GM23338 (cell line): ENCODE data around the gene AFTPH. TPM values are rescaled to one million over a fixed set of nuclear protein-coding genes. Genes with fewer than 3 reads are reported as not detected.

Experiments
- ATAC-seq: fragments of 200-7000 bp; cut with Tn5 transposase; 3 replicates; pipeline ENCODE4 v1.9.1; 2020
- DNase-seq: peaks from one replicate; pipeline ENCODE4 v3.0.0-alpha.2; 2015; ENCODE audit warnings: low spot score
- H2AFZ ChIP-seq: fragments of 200-600 bp; sonication (generic); 2 replicates; pipeline ENCODE4 v1.8.0; 2016; ENCODE audit warnings: antibody characterized with exemption, mild to moderate bottlenecking, moderate library complexity
- H3F3A ChIP-seq: fragments of 200-600 bp; sonication (generic); replicated peaks from 2 replicates; pipeline ENCODE4 v1.8.0; 2017; ENCODE audit warnings: antibody characterized with exemption, mixed run types, low read depth
- H3K27ac ChIP-seq: fragments of 200-600 bp; sonication (generic); 2 replicates; pipeline ENCODE4 v1.6.1; 2016; ENCODE audit warnings: low read depth
- H3K27me3 ChIP-seq: fragments of 200-600 bp; sonication (generic); 2 replicates; pipeline ENCODE4 v1.8.0; 2016; ENCODE audit warnings: mild to moderate bottlenecking, mixed run types, moderate library complexity; ENCODE audit not compliant: insufficient read depth
- H3K36me3 ChIP-seq: fragments of 200-600 bp; sonication (generic); 2 replicates; pipeline ENCODE4 v1.8.0; 2016; ENCODE audit warnings: mild to moderate bottlenecking; ENCODE audit not compliant: insufficient read depth
- H3K4me1 ChIP-seq: fragments of 200-600 bp; sonication (generic); 2 replicates; pipeline ENCODE4 v1.8.0; 2016; ENCODE audit warnings: mild to moderate bottlenecking, moderate library complexity; ENCODE audit not compliant: insufficient read depth
- H3K4me2 ChIP-seq: fragments of 200-600 bp; sonication (generic); 2 replicates; pipeline ENCODE4 v1.7.1; 2017; ENCODE audit warnings: mixed run types
- H3K4me3 ChIP-seq: fragments of 200-600 bp; sonication (generic); 2 replicates; pipeline ENCODE4 v1.6.1; 2016; ENCODE audit warnings: mixed run types
- H3K79me2 ChIP-seq: fragments of 200-600 bp; sonication (generic); replicated peaks from 2 replicates; pipeline ENCODE4 v1.8.0; 2017; ENCODE audit warnings: mild to moderate bottlenecking; ENCODE audit not compliant: insufficient read depth
- H3K9me2 ChIP-seq: fragments of 200-600 bp; sonication (generic); 2 replicates; pipeline ENCODE4 v1.8.0; 2017; ENCODE audit not compliant: insufficient read depth
- H4K20me1 ChIP-seq: fragments of 200-600 bp; sonication (generic); replicated peaks from 2 replicates; pipeline ENCODE4 v1.8.0; 2017; ENCODE audit warnings: mild to moderate bottlenecking; ENCODE audit not compliant: insufficient read depth
- H3K27ac Mint-ChIP-seq: 2 replicates; pipeline ENCODE4 v1.8.0; 2020; ENCODE audit warnings: inconsistent platforms, mild to moderate bottlenecking, moderate library complexity, mixed read lengths
- H3K27me3 Mint-ChIP-seq: 3 replicates; pipeline ENCODE4 v1.8.0; 2022; ENCODE audit warnings: low read depth, mild to moderate bottlenecking, moderate library complexity, mixed read lengths, inconsistent platforms; ENCODE audit not compliant: insufficient read depth, poor library complexity
- H3K36me3 Mint-ChIP-seq: 3 replicates; pipeline ENCODE4 v1.8.0; 2021; ENCODE audit warnings: low read depth, mild to moderate bottlenecking, inconsistent platforms, moderate library complexity, mixed read lengths
- H3K4me1 Mint-ChIP-seq: 3 replicates; pipeline ENCODE4 v1.8.0; 2020; ENCODE audit warnings: mild to moderate bottlenecking, inconsistent platforms, mixed read lengths
- H3K4me3 Mint-ChIP-seq: 3 replicates; pipeline ENCODE4 v1.8.0; 2021; ENCODE audit warnings: moderate library complexity, mild to moderate bottlenecking, inconsistent platforms, mixed read lengths
- H3K9me3 Mint-ChIP-seq: 3 replicates; pipeline ENCODE4 v1.8.0; 2020; ENCODE audit warnings: moderate library complexity, mild to moderate bottlenecking, inconsistent platforms, mixed read lengths
- CREB1 ChIP-seq: fragments of 250-450 bp; sonication (Bioruptor Pico); IDR thresholded peaks from 2 replicates; pipeline ENCODE4 v1.5.0; 2020; ENCODE audit warnings: low read depth, mild to moderate bottlenecking, moderate library complexity
- EZH2 ChIP-seq: fragments of 200-600 bp; sonication (generic); IDR thresholded peaks from one replicate; pipeline ENCODE4 v1.8.0; 2017; ENCODE audit warnings: antibody characterized with exemption, mild to moderate bottlenecking, low read depth; ENCODE audit not compliant: unreplicated experiment
- EZH2phosphoT487 ChIP-seq: fragments of 200-600 bp; sonication (generic); IDR thresholded peaks from one replicate; pipeline ENCODE4 v1.8.1; 2018; ENCODE audit warnings: antibody characterized with exemption; ENCODE audit not compliant: unreplicated experiment
- NANOG ChIP-seq: IDR thresholded peaks from 2 replicates; pipeline ENCODE4 v1.6.1; 2016; ENCODE audit warnings: antibody characterized with exemption, borderline replicate concordance
- POLR2AphosphoS5 ChIP-seq: IDR thresholded peaks from 2 replicates; pipeline ENCODE4 v1.6.1; 2016; ENCODE audit warnings: antibody characterized with exemption, low read depth
- ZNF114 ChIP-seq: fragments of 250-450 bp; sonication (Bioruptor Pico); IDR thresholded peaks from 2 replicates; pipeline ENCODE4 v1.5.0; 2020; ENCODE audit warnings: mild to moderate bottlenecking, moderate library complexity
- ZNF331 ChIP-seq: fragments of 250-450 bp; sonication (Bioruptor Pico); IDR thresholded peaks from 2 replicates; pipeline ENCODE4 v1.5.0; 2020; ENCODE audit warnings: low read depth, mild to moderate bottlenecking, moderate library complexity
- polyA plus RNA-seq: library from polyadenylated mRNA; unstranded; fragments of >200 nt; fragmentation: Nextera tagmentation; extraction: Ambion mirVana; gene quantifications from 2 replicates; pipeline ENCODE4 v1.2.1, GENCODE V29; 2016
- total RNA-seq: library from RNA; depleted of rRNA; stranded (reverse); fragments of >200 nt; shearing (Covaris generic); gene quantifications from 2 replicates; pipeline ENCODE4 v1.2.3, GENCODE V29; 2014
- TF ChIP-seq, protein P1 (sequence below): IDR thresholded peaks from one replicate; pipeline ENCODE4 v1.6.1; 2018; ENCODE audit warnings: antibody characterized with exemption; ENCODE audit not compliant: unreplicated experiment
- TF ChIP-seq, protein P2 (sequence below), 2 experiments: fragments of 200-600 bp in 1 of 2; sonication (generic) in 1 of 2; conservative IDR thresholded peaks; 2 replicates each; pipeline versions ENCODE4 v1.5.1 to v1.6.1; 2016 to 2017; ENCODE audit warnings: antibody characterized with exemption in 2 of 2, low read depth in 2 of 2, mild to moderate bottlenecking in 2 of 2, moderate library complexity in 1 of 2

The AFTPH gene
- total and polyA plus RNA-seq, 2 experiments from 2014 or later: 14.9 to 20.6 TPM

DNA sequence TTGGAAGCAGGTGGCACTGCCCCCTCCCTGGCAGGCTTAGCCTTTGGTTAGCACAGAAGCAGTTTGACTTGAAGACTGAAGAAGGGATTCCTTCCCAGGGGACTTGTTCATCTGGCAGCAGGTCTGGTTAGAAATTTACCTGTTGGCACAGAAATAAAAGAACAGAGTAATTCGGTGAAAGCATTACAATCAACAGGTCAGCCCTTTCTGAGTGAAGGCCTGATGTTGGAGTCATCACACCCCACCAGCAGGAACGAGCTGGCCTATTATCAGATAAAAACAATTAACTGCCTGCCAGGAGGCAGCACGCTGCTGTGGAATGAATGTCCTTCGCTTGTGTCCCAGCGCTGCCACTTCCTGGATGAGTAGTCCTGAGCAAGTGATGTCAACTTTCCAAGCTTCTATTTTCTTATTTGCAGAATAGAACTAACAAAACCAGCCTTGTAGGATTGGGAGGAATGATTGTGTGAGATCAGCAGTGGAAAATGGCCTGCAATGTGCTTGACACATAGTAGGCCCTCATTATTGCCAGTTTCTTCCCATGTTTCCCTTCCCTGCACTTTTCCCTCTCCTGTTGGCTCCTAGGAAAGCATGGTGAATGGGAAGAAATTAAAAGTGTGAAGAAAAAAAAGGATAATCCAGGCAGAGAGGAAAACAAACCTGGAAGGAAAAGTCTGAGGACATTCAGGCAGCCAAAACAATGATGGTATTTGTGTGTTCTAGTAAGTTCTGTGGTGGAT is 41.2 kb upstream of the AFTPH start:
- no peak overlapping the region for H3K27ac Mint-ChIP-seq
- ATAC-seq: no peak; the same call in 2 of the 3 replicates
- Histone ChIP-seq H4K20me1 (no peaks in the 10 kb centered on the region), H3K27ac (no peak overlapping the region), H3K79me2 (no peaks in the 10 kb centered on the region), H3K36me3 (no peaks in the 10 kb centered on the region), H3K4me1 (no peaks in the 10 kb centered on the region; the same call in 1 of the 2 replicates), H3K9me2 (no peaks in the 10 kb centered on the region), H3F3A (no peaks in the 10 kb centered on the region), H3K27me3 (no peaks in the 10 kb centered on the region), H3K4me3 (no peak overlapping the region), H2AFZ (peak overlapping the region; percentile 69), H3K4me2 (no peak overlapping the region)
- TF ChIP-seq, protein P1, sequence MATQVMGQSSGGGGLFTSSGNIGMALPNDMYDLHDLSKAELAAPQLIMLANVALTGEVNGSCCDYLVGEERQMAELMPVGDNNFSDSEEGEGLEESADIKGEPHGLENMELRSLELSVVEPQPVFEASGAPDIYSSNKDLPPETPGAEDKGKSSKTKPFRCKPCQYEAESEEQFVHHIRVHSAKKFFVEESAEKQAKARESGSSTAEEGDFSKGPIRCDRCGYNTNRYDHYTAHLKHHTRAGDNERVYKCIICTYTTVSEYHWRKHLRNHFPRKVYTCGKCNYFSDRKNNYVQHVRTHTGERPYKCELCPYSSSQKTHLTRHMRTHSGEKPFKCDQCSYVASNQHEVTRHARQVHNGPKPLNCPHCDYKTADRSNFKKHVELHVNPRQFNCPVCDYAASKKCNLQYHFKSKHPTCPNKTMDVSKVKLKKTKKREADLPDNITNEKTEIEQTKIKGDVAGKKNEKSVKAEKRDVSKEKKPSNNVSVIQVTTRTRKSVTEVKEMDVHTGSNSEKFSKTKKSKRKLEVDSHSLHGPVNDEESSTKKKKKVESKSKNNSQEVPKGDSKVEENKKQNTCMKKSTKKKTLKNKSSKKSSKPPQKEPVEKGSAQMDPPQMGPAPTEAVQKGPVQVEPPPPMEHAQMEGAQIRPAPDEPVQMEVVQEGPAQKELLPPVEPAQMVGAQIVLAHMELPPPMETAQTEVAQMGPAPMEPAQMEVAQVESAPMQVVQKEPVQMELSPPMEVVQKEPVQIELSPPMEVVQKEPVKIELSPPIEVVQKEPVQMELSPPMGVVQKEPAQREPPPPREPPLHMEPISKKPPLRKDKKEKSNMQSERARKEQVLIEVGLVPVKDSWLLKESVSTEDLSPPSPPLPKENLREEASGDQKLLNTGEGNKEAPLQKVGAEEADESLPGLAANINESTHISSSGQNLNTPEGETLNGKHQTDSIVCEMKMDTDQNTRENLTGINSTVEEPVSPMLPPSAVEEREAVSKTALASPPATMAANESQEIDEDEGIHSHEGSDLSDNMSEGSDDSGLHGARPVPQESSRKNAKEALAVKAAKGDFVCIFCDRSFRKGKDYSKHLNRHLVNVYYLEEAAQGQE: no peak
- TF ChIP-seq NANOG (no peak), EZH2 (no peak), EZH2phosphoT487 (no peak), ZNF114 (CRISPR knock-in tag) (no peak), ZNF331 (CRISPR knock-in tag) (no peak), POLR2AphosphoS5 (no peak), CREB1 (no peak)
- TF ChIP-seq, protein P2, sequence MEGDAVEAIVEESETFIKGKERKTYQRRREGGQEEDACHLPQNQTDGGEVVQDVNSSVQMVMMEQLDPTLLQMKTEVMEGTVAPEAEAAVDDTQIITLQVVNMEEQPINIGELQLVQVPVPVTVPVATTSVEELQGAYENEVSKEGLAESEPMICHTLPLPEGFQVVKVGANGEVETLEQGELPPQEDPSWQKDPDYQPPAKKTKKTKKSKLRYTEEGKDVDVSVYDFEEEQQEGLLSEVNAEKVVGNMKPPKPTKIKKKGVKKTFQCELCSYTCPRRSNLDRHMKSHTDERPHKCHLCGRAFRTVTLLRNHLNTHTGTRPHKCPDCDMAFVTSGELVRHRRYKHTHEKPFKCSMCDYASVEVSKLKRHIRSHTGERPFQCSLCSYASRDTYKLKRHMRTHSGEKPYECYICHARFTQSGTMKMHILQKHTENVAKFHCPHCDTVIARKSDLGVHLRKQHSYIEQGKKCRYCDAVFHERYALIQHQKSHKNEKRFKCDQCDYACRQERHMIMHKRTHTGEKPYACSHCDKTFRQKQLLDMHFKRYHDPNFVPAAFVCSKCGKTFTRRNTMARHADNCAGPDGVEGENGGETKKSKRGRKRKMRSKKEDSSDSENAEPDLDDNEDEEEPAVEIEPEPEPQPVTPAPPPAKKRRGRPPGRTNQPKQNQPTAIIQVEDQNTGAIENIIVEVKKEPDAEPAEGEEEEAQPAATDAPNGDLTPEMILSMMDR (conservative IDR thresholded peaks at IDR 0.05; ENCODE audit: low read depth in 2 of 2): 0 out of 4 replicates have a peak, but pooled peaks of 1 of the 2 experiments have one; percentile 5
- no peak for DNase-seq
- H3K4me3 Mint-ChIP-seq: no peak overlapping the region
- H3K4me1 Mint-ChIP-seq: no peaks in the 10 kb centered on the region; the same call in 1 of the 3 replicates
- no peaks in the 10 kb centered on the region for H3K9me3 Mint-ChIP-seq
- H3K36me3 Mint-ChIP-seq: no peaks in the 10 kb centered on the region
- H3K27me3 Mint-ChIP-seq: no peaks in the 10 kb centered on the region

DNA sequence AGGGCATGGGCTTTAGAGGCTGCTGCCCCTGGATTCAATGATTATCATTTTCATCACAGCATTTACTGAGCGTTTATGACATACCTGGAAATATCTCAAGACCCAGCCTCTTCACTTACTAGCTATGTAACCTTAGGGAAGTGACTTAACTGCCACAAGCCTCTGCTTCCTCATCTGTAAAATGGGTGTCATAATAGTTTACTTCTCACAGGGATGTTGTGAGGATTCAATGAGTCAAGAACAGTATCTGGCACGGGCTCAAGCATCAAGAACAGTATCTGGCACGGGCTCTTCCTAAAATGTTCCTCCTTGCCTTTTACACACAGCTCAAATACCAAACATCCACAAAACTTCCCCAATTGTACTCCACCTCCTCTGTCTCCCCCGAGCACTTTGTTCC is 38.8 kb upstream of the AFTPH start:
- Mint-ChIP-seq H3K36me3 (no peaks in the 10 kb centered on the region), H3K4me1 (peaks cover 12% of the 10 kb centered on the region), H3K4me3 (no peak overlapping the region), H3K9me3 (no peaks in the 10 kb centered on the region), H3K27me3 (peaks cover 10% of the 10 kb centered on the region), H3K27ac (no peak overlapping the region)
- H3K36me3 ChIP-seq: no peaks in the 10 kb centered on the region
- no peak overlapping the region for H3K4me2 ChIP-seq
- ATAC-seq: no peak
- H3K4me1 ChIP-seq: peaks cover 3% of the 10 kb centered on the region
- H3K4me3 ChIP-seq: no peak overlapping the region
- H2AFZ ChIP-seq: no peak overlapping the region
- H3K27ac ChIP-seq: no peak overlapping the region
- TF ChIP-seq ZNF114 (CRISPR knock-in tag) (no peak), EZH2phosphoT487 (no peak), NANOG (no peak)
- H3K9me2 ChIP-seq: no peaks in the 10 kb centered on the region
- no peak for DNase-seq
- no peaks in the 10 kb centered on the region for H3F3A ChIP-seq
- no peaks in the 10 kb centered on the region for H3K27me3 ChIP-seq
- no peaks in the 10 kb centered on the region for H3K79me2 ChIP-seq
- H4K20me1 ChIP-seq: no peaks in the 10 kb centered on the region
